Upper lobe of left lung (tissue), 6 donors: ENCODE results near the gene ACTR5. TPM values are rescaled to one million over a fixed set of nuclear protein-coding genes. Genes with fewer than 3 reads are reported as not detected.
A peak's percentile ranks its signal among the peaks of the same experiment; 100 is the strongest.

ENCODE experiments used
- ATAC-seq, 2 donors: fragments of 200-7000 bp; cut with Tn5 transposase; one replicate each; pipeline ENCODE4 v1.9.1; 2022; ENCODE audit warnings: mild to moderate bottlenecking in 2 of 2, moderate library complexity in 2 of 2; ENCODE audit not compliant: low FRiP score in 2 of 2
- DNase-seq, 2 donors: peaks; one replicate each; pipeline ENCODE4 v3.0.0-alpha.2; 2019 to 2020
- H3K27ac ChIP-seq, 4 donors: fragments of 200-600 bp; sonication (generic); one replicate each; pipeline ENCODE4 v1.5.1; 2016 to 2019
- H3K27me3 ChIP-seq, 4 donors: fragments of 200-600 bp; sonication (generic); one replicate each; pipeline ENCODE4 v1.5.1; 2017 to 2019
- H3K36me3 ChIP-seq, 4 donors: fragments of 200-600 bp; sonication (generic); one replicate each; pipeline ENCODE4 v1.5.1; 2016 to 2019
- H3K4me1 ChIP-seq, 4 donors: fragments of 200-600 bp; sonication (generic); one replicate each; pipeline ENCODE4 v1.5.1; 2018 to 2019
- H3K4me3 ChIP-seq, 4 donors: fragments of 200-600 bp; sonication (generic); one replicate each; pipeline ENCODE4 v1.5.1; 2017 to 2019; ENCODE audit warnings: mild to moderate bottlenecking in 2 of 4, moderate library complexity in 1 of 4
- H3K9me3 ChIP-seq, 4 donors: fragments of 200-600 bp; sonication (generic); one replicate each; pipeline ENCODE4 v1.5.1; 2018 to 2019
- EP300 ChIP-seq, 4 donors: sonication (generic); formaldehyde crosslinking; IDR thresholded peaks; one replicate each; pipeline ENCODE4 v1.5.1; 2017; ENCODE audit warnings: antibody characterized with exemption in 4 of 4, control low read depth in 2 of 4
- POLR2A ChIP-seq, 4 donors: fragments of 450-650 bp; IDR thresholded peaks; one replicate each; pipeline ENCODE4 v1.5.1; 2016 to 2017; ENCODE audit warnings: antibody characterized with exemption in 4 of 4, mild to moderate bottlenecking in 2 of 4
- POLR2AphosphoS5 ChIP-seq, 2 donors: sonication (generic); formaldehyde crosslinking; IDR thresholded peaks; one replicate each; pipeline ENCODE4 v1.5.1; 2017; ENCODE audit warnings: antibody characterized with exemption in 2 of 2
- WGBS, 2 donors: methylation state at CpG; one replicate each; pipeline ENCODE4 v1.1.5; 2017 to 2018; 5-methylcytosine and 5-hydroxymethylcytosine counted together
- total RNA-seq, 6 donors: library from RNA; depleted of rRNA in 4 of 6; stranded (reverse); fragments of >200 nt in 4 of 6; gene quantifications; one replicate each; pipeline versions ENCODE4 v1.1.0 to v1.2.1, GENCODE V29; 2016 to 2021
- TF ChIP-seq, protein P1 (sequence below), 6 experiments: fragments of 450-650 bp in 4 of 6; fragments of 200-600 bp in 2 of 6; sonication (generic) in 2 of 6; IDR thresholded peaks; one replicate each; pipeline ENCODE4 v1.5.1; 2016 to 2019; ENCODE audit warnings: antibody characterized with exemption in 6 of 6
- donor health status: DM: no; HTN: no; CAD: no; lungs with moderate emphysema.
- donor health status: DM: no; HTN: yes; CAD: no; lungs with severe emphysema.

Gene ACTR5
- total RNA-seq, 6 donors from 2014 or later, result 7.2 to 23.0 (median 8.8) TPM

- Histone ChIP-seq H3K27ac (no peak overlapping the region), H3K27me3 (peaks cover 0 to 4% (median 0%) of the 10 kb centered on the region in 4 donors), H3K9me3 (no peaks in the 10 kb centered on the region), H3K4me1 (no peaks in the 10 kb centered on the region), H3K4me3 (no peak overlapping the region), H3K36me3 (no peaks in the 10 kb centered on the region)
- 55 to 74% methylated on average over 3 of the region's 3 CpGs for WGBS, 2 donors
- TF ChIP-seq, protein P1, sequence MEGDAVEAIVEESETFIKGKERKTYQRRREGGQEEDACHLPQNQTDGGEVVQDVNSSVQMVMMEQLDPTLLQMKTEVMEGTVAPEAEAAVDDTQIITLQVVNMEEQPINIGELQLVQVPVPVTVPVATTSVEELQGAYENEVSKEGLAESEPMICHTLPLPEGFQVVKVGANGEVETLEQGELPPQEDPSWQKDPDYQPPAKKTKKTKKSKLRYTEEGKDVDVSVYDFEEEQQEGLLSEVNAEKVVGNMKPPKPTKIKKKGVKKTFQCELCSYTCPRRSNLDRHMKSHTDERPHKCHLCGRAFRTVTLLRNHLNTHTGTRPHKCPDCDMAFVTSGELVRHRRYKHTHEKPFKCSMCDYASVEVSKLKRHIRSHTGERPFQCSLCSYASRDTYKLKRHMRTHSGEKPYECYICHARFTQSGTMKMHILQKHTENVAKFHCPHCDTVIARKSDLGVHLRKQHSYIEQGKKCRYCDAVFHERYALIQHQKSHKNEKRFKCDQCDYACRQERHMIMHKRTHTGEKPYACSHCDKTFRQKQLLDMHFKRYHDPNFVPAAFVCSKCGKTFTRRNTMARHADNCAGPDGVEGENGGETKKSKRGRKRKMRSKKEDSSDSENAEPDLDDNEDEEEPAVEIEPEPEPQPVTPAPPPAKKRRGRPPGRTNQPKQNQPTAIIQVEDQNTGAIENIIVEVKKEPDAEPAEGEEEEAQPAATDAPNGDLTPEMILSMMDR (IDR thresholded peaks at IDR 0.05), result no peak
- no peak for TF ChIP-seq EP300 (IDR thresholded peaks at IDR 0.05)
- TF ChIP-seq POLR2AphosphoS5 (IDR thresholded peaks at IDR 0.05), result no peak
- TF ChIP-seq POLR2A (IDR thresholded peaks at IDR 0.05), result no peak
- DNase-seq (no peak), ATAC-seq (no peak)
Measured at GRCh38 chr20:38703526-38703925, 44.7 kb upstream of the ACTR5 start.

GRCh38 chr20:38704136-38704535 lies 44.1 kb upstream of the ACTR5 start:
- Histone ChIP-seq H3K4me1 (no peaks in the 10 kb centered on the region), H3K36me3 (no peaks in the 10 kb centered on the region), H3K27ac (no peak overlapping the region), H3K27me3 (peaks cover 0 to 4% (median 0%) of the 10 kb centered on the region in 4 donors), H3K9me3 (no peaks in the 10 kb centered on the region), H3K4me3 (no peak overlapping the region)
- no peak for TF ChIP-seq POLR2A (IDR thresholded peaks at IDR 0.05)
- TF ChIP-seq, protein P1 (IDR thresholded peaks at IDR 0.05), result no peak
- no peak for TF ChIP-seq POLR2AphosphoS5 (IDR thresholded peaks at IDR 0.05)
- no peak for TF ChIP-seq EP300 (IDR thresholded peaks at IDR 0.05)
- WGBS, 2 donors, result 55 to 66% methylated on average over 4 of the region's 4 CpGs
- DNase-seq (no peak), ATAC-seq (no peak)

DNA sequence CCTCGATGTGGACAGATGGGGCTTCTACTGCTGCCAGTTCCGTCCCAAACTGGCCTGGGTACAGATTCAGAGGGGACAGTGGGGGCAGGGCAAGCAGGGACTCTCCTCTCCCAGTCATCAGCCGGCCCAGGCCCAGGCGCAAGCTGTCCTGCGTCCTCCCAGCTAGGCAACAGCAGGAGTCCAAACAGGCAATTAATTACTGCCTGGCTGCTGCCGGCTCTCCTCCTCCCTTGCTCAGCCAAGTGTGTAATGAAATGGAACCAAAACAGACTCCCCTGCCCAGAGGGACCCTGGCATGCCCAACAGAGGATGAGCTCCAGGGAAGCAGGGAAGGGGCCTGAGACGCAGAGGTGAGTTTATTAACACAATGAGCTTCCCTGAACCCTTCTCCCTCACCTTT lies 41.8 kb upstream of the ACTR5 start:
- H3K4me3 ChIP-seq, result no peak overlapping the region
- TF ChIP-seq, protein P1 (IDR thresholded peaks at IDR 0.05), result no peak
- TF ChIP-seq EP300 (IDR thresholded peaks at IDR 0.05) (no peak), POLR2A (IDR thresholded peaks at IDR 0.05) (no peak), POLR2AphosphoS5 (IDR thresholded peaks at IDR 0.05) (no peak)
- WGBS, 2 donors, result 18 to 23% methylated on average over 5 to 7 of the region's 7 CpGs
- no peaks in the 10 kb centered on the region for H3K36me3 ChIP-seq
- no peak overlapping the region for H3K27ac ChIP-seq
- H3K4me1 ChIP-seq, result no peaks in the 10 kb centered on the region
- no peaks in the 10 kb centered on the region for H3K9me3 ChIP-seq
- peaks cover 0 to 4% (median 0%) of the 10 kb centered on the region in 4 donors for H3K27me3 ChIP-seq
- no peak for ATAC-seq
- peak in 1 of 2 donors; percentile 31 for DNase-seq

DNA sequence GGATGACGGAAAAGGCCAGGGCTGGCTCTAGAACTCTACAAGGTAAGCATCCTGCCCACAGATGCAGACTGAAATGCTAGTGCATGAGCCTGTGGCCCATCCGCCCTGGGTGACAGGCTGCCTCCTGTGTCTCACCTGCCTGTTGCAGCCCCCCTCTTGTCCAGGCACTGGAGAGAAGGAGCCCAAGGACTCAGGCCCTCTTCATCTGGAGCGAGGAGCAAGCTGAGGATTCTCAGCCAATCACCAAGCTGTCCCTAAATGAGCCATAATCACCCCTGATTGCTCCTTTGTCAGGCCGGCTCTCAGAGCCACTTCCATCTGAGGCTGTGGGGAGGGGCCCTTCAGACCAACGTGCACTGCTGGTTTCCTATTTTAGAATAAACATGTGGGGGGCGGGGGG lies 34.0 kb upstream of the ACTR5 start:
- TF ChIP-seq POLR2AphosphoS5 (IDR thresholded peaks at IDR 0.05) (no peak), POLR2A (IDR thresholded peaks at IDR 0.05) (no peak), EP300 (IDR thresholded peaks at IDR 0.05) (no peak)
- TF ChIP-seq, protein P1 (IDR thresholded peaks at IDR 0.05), result no peak
- H3K36me3 ChIP-seq, result no peaks in the 10 kb centered on the region
- ATAC-seq (no peak), DNase-seq (no peak)
- H3K9me3 ChIP-seq, result no peaks in the 10 kb centered on the region
- H3K27ac ChIP-seq, result no peak overlapping the region
- H3K27me3 ChIP-seq, result no peaks in the 10 kb centered on the region
- H3K4me3 ChIP-seq, result no peak overlapping the region
- 18 to 20% methylated on average over 4 to 6 of the region's 6 CpGs for WGBS, 2 donors
- H3K4me1 ChIP-seq, result no peaks in the 10 kb centered on the region

- no peak overlapping the region for H3K27ac ChIP-seq
- no peaks in the 10 kb centered on the region for H3K4me1 ChIP-seq
- no peaks in the 10 kb centered on the region for H3K9me3 ChIP-seq
- 50% methylated on average over 7 to 10 of the region's 10 CpGs for WGBS, 2 donors
- H3K4me3 ChIP-seq, result no peak overlapping the region
- H3K27me3 ChIP-seq, result no peaks in the 10 kb centered on the region
- TF ChIP-seq, protein P1 (IDR thresholded peaks at IDR 0.05), result no peak
- no peak for TF ChIP-seq EP300 (IDR thresholded peaks at IDR 0.05)
- TF ChIP-seq POLR2AphosphoS5 (IDR thresholded peaks at IDR 0.05), result no peak
- TF ChIP-seq POLR2A (IDR thresholded peaks at IDR 0.05), result no peak
- no peaks in the 10 kb centered on the region for H3K36me3 ChIP-seq
- ATAC-seq (no peak), DNase-seq (no peak)
Measured at GRCh38 chr20:38715646-38716045, 32.6 kb upstream of the ACTR5 start.
